ENCODE data around the gene UNC45A. TPM values are rescaled to one million over a fixed set of nuclear protein-coding genes. Genes with fewer than 3 reads are reported as not detected.

UNC45A gene
- total RNA-seq, 1 experiment from 2014 or later, result 84.4 TPM

- Histone ChIP-seq H3K27me3 (ENCODE audit: control insufficient read depth, insufficient read depth, low read length) (no peaks in the 10 kb centered on the region), H3K9me3 (ENCODE audit: control insufficient read depth, insufficient read depth, low read depth, low read length) (no peaks in the 10 kb centered on the region), H3K4me3 (ENCODE audit: low read depth in 2 of 2, low read length in 2 of 2) (no peak overlapping the region), H3K36me3 (ENCODE audit: control insufficient read depth, insufficient read depth, low read length) (peaks cover 9% of the 10 kb centered on the region; the same call in 1 of the 2 replicates), H3K27ac (ENCODE audit: low read length) (no peak overlapping the region), H3K4me1 (ENCODE audit: control insufficient read depth, insufficient read depth, low read length) (no peaks in the 10 kb centered on the region)
- DNase-seq (ENCODE audit: low read depth, low spot score) (no peak), ATAC-seq (no peak; the same call in 1 of the 2 replicates)
- TF ChIP-seq TCF7L2 (IDR thresholded peaks at IDR 0.05; ENCODE audit: low read depth, low read length) (no peak), SIN3A (IDR thresholded peaks at IDR 0.05; ENCODE audit: borderline replicate concordance, insufficient read depth, low read depth, low read length) (no peak), CTCF (IDR thresholded peaks at IDR 0.05) (no peak), REST (IDR thresholded peaks at IDR 0.05; ENCODE audit: insufficient read depth in 1 of 2, low read depth in 2 of 2, low read length in 1 of 2) (no peak), POLR2AphosphoS5 (IDR thresholded peaks at IDR 0.05; ENCODE audit: low read depth, low read length) (no peak)
- intact Hi-C loops (cut with micrococcal nuclease; ENCODE audit: unreplicated experiment) (no loop called here), in situ Hi-C loops (cut with HindIII; ENCODE audit: low pct_unique_long_range_greater_than_20kb, low sequenced_read_pairs) (no loop called here)
- BruUV-seq (replicated peaks), result no TSS peak
- ChIA-PET POLR2A (no interaction called here), CTCF (no interaction called here)
Observed at GRCh38 chr15:90910441-90911301, 24.4 kb upstream of the UNC45A start.

- H3K27ac ChIP-seq (ENCODE audit: low read length), result no peak overlapping the region
- BruUV-seq (replicated peaks), result no TSS peak
- ATAC-seq (no peak), DNase-seq (ENCODE audit: low read depth, low spot score) (no peak)
- no peak for TF ChIP-seq REST (IDR thresholded peaks at IDR 0.05; ENCODE audit: insufficient read depth in 1 of 2, low read depth in 2 of 2, low read length in 1 of 2)
- no peak for TF ChIP-seq TCF7L2 (IDR thresholded peaks at IDR 0.05; ENCODE audit: low read depth, low read length)
- no peak for TF ChIP-seq SIN3A (IDR thresholded peaks at IDR 0.05; ENCODE audit: borderline replicate concordance, insufficient read depth, low read depth, low read length)
- no peak for TF ChIP-seq POLR2AphosphoS5 (IDR thresholded peaks at IDR 0.05; ENCODE audit: low read depth, low read length)
- TF ChIP-seq CTCF (IDR thresholded peaks at IDR 0.05), result no peak
- H3K36me3 ChIP-seq (ENCODE audit: control insufficient read depth, insufficient read depth, low read length), result peaks cover 5% of the 10 kb centered on the region; the same call in 1 of the 2 replicates
- in situ Hi-C loops (cut with HindIII; ENCODE audit: low pct_unique_long_range_greater_than_20kb, low sequenced_read_pairs), result no loop called here
- POLR2A ChIA-PET, result no interaction called here
- no peaks in the 10 kb centered on the region for H3K4me1 ChIP-seq (ENCODE audit: control insufficient read depth, insufficient read depth, low read length)
- CTCF ChIA-PET, result no interaction called here
- no peaks in the 10 kb centered on the region for H3K27me3 ChIP-seq (ENCODE audit: control insufficient read depth, insufficient read depth, low read length)
- H3K9me3 ChIP-seq (ENCODE audit: control insufficient read depth, insufficient read depth, low read depth, low read length), result no peaks in the 10 kb centered on the region
- no peak overlapping the region for H3K4me3 ChIP-seq (ENCODE audit: low read depth in 2 of 2, low read length in 2 of 2)
- intact Hi-C loops (cut with micrococcal nuclease; ENCODE audit: unreplicated experiment), result no loop called here
Observed at GRCh38 chr15:90911302-90911623, 23.8 kb upstream of the UNC45A start.

Data from Panc1 (cell line).